Measurements from ENCODE around the gene KLHL3.

Gene KLHL3

GRCh38 chr5:137570070-137570469 is 165.8 kb downstream of the KLHL3 start:
- no peak for DNase-seq
